Ovary (tissue), 3 donors: ENCODE results near the gene ADPGK.
"Not testable (repeated sequence)": the region's sequence is repeated elsewhere in the genome, so short reads cannot be mapped to it uniquely, and the experiment has no call there.

Experiments
- CTCF ChIP-seq, 3 donors: fragments of 450-650 bp in 2 of 3; fragments of 200-600 bp in 1 of 3; IDR thresholded peaks; one replicate each; pipeline versions ENCODE4 v1.5.1 to v1.8.0; 2016 to 2022; ENCODE audit warnings: antibody characterized with exemption in 3 of 3, mild to moderate bottlenecking in 1 of 3
- POLR2A ChIP-seq: fragments of 450-650 bp; IDR thresholded peaks from one replicate; pipeline ENCODE4 v1.6.1; 2017; ENCODE audit warnings: antibody characterized with exemption, mild to moderate bottlenecking, moderate library complexity
- donor health status: DM: no; HTN: no; CAD: no.

GRCh38 chr15:72807346-72807745 is 23.8 kb upstream of the ADPGK start:
- not testable (repeated sequence) for TF ChIP-seq CTCF (IDR thresholded peaks at IDR 0.05); POLR2A
